Pancreas (tissue), 10 donors: ENCODE results near the gene MAMLD1. TPM values are rescaled to one million over a fixed set of nuclear protein-coding genes. Genes with fewer than 3 reads are reported as not detected.

ENCODE experiments used
- ATAC-seq, 4 donors: fragments of 200-7000 bp; cut with Tn5 transposase; one replicate each; pipeline versions ENCODE4 v1.8.0 to v1.9.1; 2020; ENCODE audit warnings: mild to moderate bottlenecking in 4 of 4, moderate library complexity in 4 of 4
- DNase-seq, 6 donors: peaks; one replicate each; pipeline ENCODE4 v3.0.0-alpha.2; 2020
- FAIRE-seq: peaks from 2 replicates; lab custom pipeline; 2012; peaks lifted over from hg19 to GRCh38; lab: Jason Lieb, UNC
- H3K27ac ChIP-seq, 4 donors: fragments of 200-600 bp; sonication (generic); 1 replicate in 3 of 4; 2 replicates in 1 of 4; pipeline versions ENCODE4 v1.5.0 to v1.8.0; 2020
- H3K27me3 ChIP-seq, 4 donors: fragments of 200-600 bp; one replicate each; pipeline ENCODE4 v1.8.0; 2021
- H3K36me3 ChIP-seq, 3 donors: fragments of 200-600 bp; sonication (generic) in 1 of 3; one replicate each; pipeline versions ENCODE4 v1.5.0 to v1.8.0; 2020 to 2021
- H3K4me1 ChIP-seq, 3 donors: fragments of 200-600 bp; one replicate each; pipeline ENCODE4 v1.8.0; 2021
- H3K4me3 ChIP-seq, 4 donors: fragments of 200-600 bp; sonication (generic) in 2 of 4; one replicate each; pipeline versions ENCODE4 v1.5.0 to v1.8.0; 2020 to 2021
- H3K9me3 ChIP-seq, 4 donors: fragments of 200-600 bp; one replicate each; pipeline ENCODE4 v1.8.0; 2021
- CTCF ChIP-seq, 4 donors: fragments of 200-600 bp; sonication (generic) in 3 of 4; IDR thresholded peaks; one replicate each; pipeline versions ENCODE4 v1.5.0 to v1.8.0; 2021; ENCODE audit warnings: antibody characterized with exemption in 4 of 4
- WGBS, 2 donors: extraction: QIAGEN DNeasy Blood & Tissue Kit; methylation state at CpG; one replicate each; pipeline ENCODE4 v1.1.7; 2013; 5-methylcytosine and 5-hydroxymethylcytosine counted together
- intact Hi-C, 3 donors: fragments of 100-400 bp; cut with DNase I; formaldehyde crosslinking; loops; one replicate each; pipeline versions ENCODE4 v1.11.1 to v1.14.2; 2022
- polyA plus RNA-seq, 2 donors: library from polyadenylated mRNA; stranded (reverse); fragments of 200-250 nt; gene quantifications; one replicate each; pipeline ENCODE4 v1.2.3, GENCODE V29; 2013
- total RNA-seq, 6 donors: library from RNA; stranded (reverse); fragmentation: NEBNext Ultra II Directional in 4 of 6; extraction: Animal tissue kit (Norgen Biotek cat#: 25700) in 4 of 6; gene quantifications; one replicate each; pipeline versions ENCODE4 v1.2.1 to v1.2.4, GENCODE V29; 2021 to 2023
- donor health status: healthy with polysubstance abuse.
- donor health status: DM: no; HTN: no; CAD: no; lungs with moderate emphysema.
- donor health status: DM: no; HTN: no; CAD: no.
- donor health status: control.
- donor health status: control.
- donor health status: Bipolar disorder and iron deficiency.
- donor health status: DM: yes; HTN: yes; CAD: no.
- donor health status: DM: no; HTN: no; CAD: no.
- donor health status: DM: no; HTN: no; CAD: no.
- donor health status: DM: yes; HTN: yes; CAD: no.

The MAMLD1 gene
- total and polyA plus RNA-seq, 8 donors: 2.4 to 8.8 (median 3.5) TPM

- DNase-seq: no peak
- no peak for FAIRE-seq
- Histone ChIP-seq H3K9me3 (no peaks in the 10 kb centered on the region), H3K36me3 (no peaks in the 10 kb centered on the region), H3K27me3 (no peaks in the 10 kb centered on the region), H3K27ac (no peak overlapping the region), H3K4me3 (no peak overlapping the region), H3K4me1 (no peaks in the 10 kb centered on the region)
- 73 to 87% methylated on average over 8 of the region's 8 CpGs for WGBS, 2 donors
- intact Hi-C loops: no loop called here
- TF ChIP-seq CTCF (IDR thresholded peaks at IDR 0.05): no peak
- no peak for ATAC-seq
Observed at GRCh38 chrX:150483356-150483985, 120.4 kb downstream of the MAMLD1 start.

- FAIRE-seq: peak; percentile 54
- WGBS, 2 donors: 38 to 64% methylated on average over 3 of the region's 3 CpGs
Observed at GRCh38 chrX:150486011-150486410, 122.9 kb downstream of the MAMLD1 start.

DNA sequence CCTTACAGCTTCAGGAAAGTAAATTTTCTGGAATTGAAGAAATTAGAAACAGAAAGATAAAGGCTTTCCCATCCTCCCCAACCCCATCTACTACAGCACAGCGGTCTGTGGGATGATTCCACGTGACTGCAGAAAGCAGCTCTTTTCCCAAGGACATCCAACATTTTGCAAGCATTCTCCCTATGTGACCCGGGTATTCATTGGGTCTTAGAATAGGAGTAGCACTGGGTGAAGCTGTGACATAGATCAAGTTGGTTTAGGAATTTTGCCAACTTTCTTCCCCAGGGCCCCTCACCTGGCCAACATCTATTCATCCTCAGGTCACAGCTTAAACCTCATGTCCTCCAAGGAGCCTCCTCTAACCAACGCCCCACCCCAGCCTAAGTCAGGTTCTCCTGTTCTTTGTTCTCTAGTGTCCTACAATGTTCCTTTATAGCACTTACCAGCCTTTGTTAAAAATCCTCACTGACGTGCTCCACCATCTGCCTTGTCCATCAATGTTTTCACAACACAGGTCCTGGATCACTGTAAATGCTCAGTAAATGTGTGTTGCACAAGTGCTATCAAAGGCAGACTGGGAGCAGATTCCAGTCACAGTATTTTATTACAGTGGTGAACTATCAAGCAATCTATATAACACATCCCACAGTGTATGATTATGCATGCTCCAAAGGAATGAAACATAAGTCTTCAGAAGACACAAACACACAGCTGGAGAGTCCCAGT is 124.4 kb downstream of the MAMLD1 start:
- no peak for FAIRE-seq
- Histone ChIP-seq H3K36me3 (no peaks in the 10 kb centered on the region), H3K4me1 (no peaks in the 10 kb centered on the region), H3K9me3 (no peaks in the 10 kb centered on the region), H3K27ac (no peak overlapping the region), H3K4me3 (no peak overlapping the region), H3K27me3 (no peaks in the 10 kb centered on the region)
- no peak for DNase-seq
- TF ChIP-seq CTCF (IDR thresholded peaks at IDR 0.05): no peak
- ATAC-seq: no peak
- intact Hi-C loops: no loop called here
- 68 to 72% methylated on average over 5 of the region's 5 CpGs for WGBS, 2 donors

More at GRCh38 chrX:150486011-150486410, 122.9 kb downstream of the MAMLD1 start:
- Histone ChIP-seq H3K27ac (no peak overlapping the region), H3K9me3 (no peaks in the 10 kb centered on the region), H3K4me1 (no peaks in the 10 kb centered on the region), H3K27me3 (no peaks in the 10 kb centered on the region), H3K36me3 (no peaks in the 10 kb centered on the region), H3K4me3 (no peak overlapping the region)
- peak; percentile 41 to 52 (median 50) for TF ChIP-seq CTCF (IDR thresholded peaks at IDR 0.05)
- DNase-seq: peak in 3 of 6 donors; percentile 33 to 62 (median 52)
- ATAC-seq: peak; percentile 71 to 92 (median 86)
- intact Hi-C loops: no loop called here

DNA sequence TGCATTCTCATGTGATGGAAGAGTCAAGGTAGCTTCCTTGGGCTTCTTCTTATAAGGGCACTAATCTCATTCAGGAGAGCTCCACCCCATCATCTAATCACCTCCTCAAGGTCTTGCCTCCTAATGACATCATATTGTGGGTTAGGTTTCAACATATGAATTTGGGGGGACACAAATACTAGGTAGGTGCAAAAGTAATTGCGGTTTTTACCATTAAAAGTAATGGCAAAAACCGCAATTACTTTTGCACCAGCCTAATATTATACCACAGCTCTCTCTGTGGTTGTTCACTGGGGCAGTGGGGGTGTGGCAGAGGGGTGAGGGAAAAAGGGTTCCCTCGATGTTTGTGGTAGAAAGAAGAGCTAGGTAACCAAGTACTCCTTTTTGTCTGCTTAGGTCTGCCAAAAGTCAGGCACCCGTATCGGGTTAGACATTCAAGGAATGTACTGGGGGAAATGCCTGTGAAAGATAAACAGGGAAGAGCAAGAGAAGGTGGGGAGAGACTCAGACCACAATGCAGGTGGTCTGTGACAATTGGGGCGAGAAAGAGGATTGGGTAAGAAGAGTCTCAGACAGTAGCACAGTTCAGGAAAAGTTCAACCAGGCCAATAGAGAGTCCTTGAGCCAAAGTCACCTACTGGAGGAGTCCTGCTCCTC is 126.4 kb downstream of the MAMLD1 start:
- intact Hi-C loops: no loop called here
- H3K36me3 ChIP-seq: no peaks in the 10 kb centered on the region
- H3K4me1 ChIP-seq: no peaks in the 10 kb centered on the region
- no peak overlapping the region for H3K27ac ChIP-seq
- FAIRE-seq (no peak), DNase-seq (no peak), ATAC-seq (no peak)
- WGBS, 2 donors: 71 to 84% methylated on average over 6 of the region's 6 CpGs
- H3K27me3 ChIP-seq: no peaks in the 10 kb centered on the region
- H3K9me3 ChIP-seq: no peaks in the 10 kb centered on the region
- no peak overlapping the region for H3K4me3 ChIP-seq
- TF ChIP-seq CTCF (IDR thresholded peaks at IDR 0.05): no peak
